Ishikawa (cell line): ENCODE measurements around the gene CIBAR2.

Experiments
- CEBPB ChIP-seq: IDR thresholded peaks from 2 replicates; pipeline ENCODE4 v1.6.1; 2012
- CREB1 ChIP-seq: IDR thresholded peaks from 2 replicates; pipeline ENCODE4 v1.6.1; 2012; ENCODE audit warnings: low read depth
- EGR1 ChIP-seq: IDR thresholded peaks from 2 replicates; pipeline ENCODE4 v1.6.1; 2012
- EP300 ChIP-seq: IDR thresholded peaks from 2 replicates; pipeline ENCODE4 v1.6.1; 2012; ENCODE audit warnings: borderline replicate concordance
- FOXM1 ChIP-seq: IDR thresholded peaks from 2 replicates; pipeline ENCODE4 v1.6.1; 2012; ENCODE audit warnings: low read depth, borderline replicate concordance
- NFIC ChIP-seq: IDR thresholded peaks from 2 replicates; pipeline ENCODE4 v1.6.1; 2012
- RAD21 ChIP-seq: IDR thresholded peaks from 2 replicates; pipeline ENCODE4 v1.6.1; 2012; ENCODE audit warnings: low read depth
- TAF1 ChIP-seq: IDR thresholded peaks from 2 replicates; pipeline ENCODE4 v1.6.1; 2012; ENCODE audit warnings: low read depth, mild to moderate bottlenecking
- TCF12 ChIP-seq: IDR thresholded peaks from 2 replicates; pipeline ENCODE4 v1.6.1; 2012; ENCODE audit warnings: low read depth
- TEAD4 ChIP-seq: IDR thresholded peaks from 2 replicates; pipeline ENCODE4 v1.6.1; 2012
- YY1 ChIP-seq: IDR thresholded peaks from 2 replicates; pipeline ENCODE4 v1.6.1; 2012; ENCODE audit warnings: low read depth
- ZBTB7A ChIP-seq: IDR thresholded peaks from 2 replicates; pipeline ENCODE4 v1.6.1; 2012; ENCODE audit warnings: low read depth
- TF ChIP-seq, protein P1 (sequence below): IDR thresholded peaks from 2 replicates; pipeline ENCODE4 v1.6.1; 2012
- TF ChIP-seq, protein P2 (sequence below): IDR thresholded peaks from 2 replicates; pipeline ENCODE4 v1.6.1; 2012; ENCODE audit warnings: low read depth, mild to moderate bottlenecking
- TF ChIP-seq, protein P3 (sequence below): IDR thresholded peaks from 2 replicates; pipeline ENCODE4 v1.6.1; 2012

The CIBAR2 gene

GRCh38 chr16:85087899-85088569 lies 24.2 kb downstream of the CIBAR2 start:
- TF ChIP-seq TEAD4, result no peak
- TF ChIP-seq, protein P1, sequence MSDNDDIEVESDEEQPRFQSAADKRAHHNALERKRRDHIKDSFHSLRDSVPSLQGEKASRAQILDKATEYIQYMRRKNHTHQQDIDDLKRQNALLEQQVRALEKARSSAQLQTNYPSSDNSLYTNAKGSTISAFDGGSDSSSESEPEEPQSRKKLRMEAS, result no peak
- no peak for TF ChIP-seq TCF12
- TF ChIP-seq EGR1, result no peak
- no peak for TF ChIP-seq CREB1
- TF ChIP-seq, protein P2, sequence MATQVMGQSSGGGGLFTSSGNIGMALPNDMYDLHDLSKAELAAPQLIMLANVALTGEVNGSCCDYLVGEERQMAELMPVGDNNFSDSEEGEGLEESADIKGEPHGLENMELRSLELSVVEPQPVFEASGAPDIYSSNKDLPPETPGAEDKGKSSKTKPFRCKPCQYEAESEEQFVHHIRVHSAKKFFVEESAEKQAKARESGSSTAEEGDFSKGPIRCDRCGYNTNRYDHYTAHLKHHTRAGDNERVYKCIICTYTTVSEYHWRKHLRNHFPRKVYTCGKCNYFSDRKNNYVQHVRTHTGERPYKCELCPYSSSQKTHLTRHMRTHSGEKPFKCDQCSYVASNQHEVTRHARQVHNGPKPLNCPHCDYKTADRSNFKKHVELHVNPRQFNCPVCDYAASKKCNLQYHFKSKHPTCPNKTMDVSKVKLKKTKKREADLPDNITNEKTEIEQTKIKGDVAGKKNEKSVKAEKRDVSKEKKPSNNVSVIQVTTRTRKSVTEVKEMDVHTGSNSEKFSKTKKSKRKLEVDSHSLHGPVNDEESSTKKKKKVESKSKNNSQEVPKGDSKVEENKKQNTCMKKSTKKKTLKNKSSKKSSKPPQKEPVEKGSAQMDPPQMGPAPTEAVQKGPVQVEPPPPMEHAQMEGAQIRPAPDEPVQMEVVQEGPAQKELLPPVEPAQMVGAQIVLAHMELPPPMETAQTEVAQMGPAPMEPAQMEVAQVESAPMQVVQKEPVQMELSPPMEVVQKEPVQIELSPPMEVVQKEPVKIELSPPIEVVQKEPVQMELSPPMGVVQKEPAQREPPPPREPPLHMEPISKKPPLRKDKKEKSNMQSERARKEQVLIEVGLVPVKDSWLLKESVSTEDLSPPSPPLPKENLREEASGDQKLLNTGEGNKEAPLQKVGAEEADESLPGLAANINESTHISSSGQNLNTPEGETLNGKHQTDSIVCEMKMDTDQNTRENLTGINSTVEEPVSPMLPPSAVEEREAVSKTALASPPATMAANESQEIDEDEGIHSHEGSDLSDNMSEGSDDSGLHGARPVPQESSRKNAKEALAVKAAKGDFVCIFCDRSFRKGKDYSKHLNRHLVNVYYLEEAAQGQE, result no peak
- TF ChIP-seq NFIC, result no peak
- TF ChIP-seq EP300, result no peak
- TF ChIP-seq FOXM1, result no peak
- TF ChIP-seq, protein P3, sequence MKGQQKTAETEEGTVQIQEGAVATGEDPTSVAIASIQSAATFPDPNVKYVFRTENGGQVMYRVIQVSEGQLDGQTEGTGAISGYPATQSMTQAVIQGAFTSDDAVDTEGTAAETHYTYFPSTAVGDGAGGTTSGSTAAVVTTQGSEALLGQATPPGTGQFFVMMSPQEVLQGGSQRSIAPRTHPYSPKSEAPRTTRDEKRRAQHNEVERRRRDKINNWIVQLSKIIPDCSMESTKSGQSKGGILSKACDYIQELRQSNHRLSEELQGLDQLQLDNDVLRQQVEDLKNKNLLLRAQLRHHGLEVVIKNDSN, result no peak
- no peak for TF ChIP-seq RAD21

GRCh38 chr16:85086347-85087291 lies 25.7 kb downstream of the CIBAR2 start:
- peak; percentile 68 for TF ChIP-seq RAD21
- TF ChIP-seq, protein P1, result no peak

DNA sequence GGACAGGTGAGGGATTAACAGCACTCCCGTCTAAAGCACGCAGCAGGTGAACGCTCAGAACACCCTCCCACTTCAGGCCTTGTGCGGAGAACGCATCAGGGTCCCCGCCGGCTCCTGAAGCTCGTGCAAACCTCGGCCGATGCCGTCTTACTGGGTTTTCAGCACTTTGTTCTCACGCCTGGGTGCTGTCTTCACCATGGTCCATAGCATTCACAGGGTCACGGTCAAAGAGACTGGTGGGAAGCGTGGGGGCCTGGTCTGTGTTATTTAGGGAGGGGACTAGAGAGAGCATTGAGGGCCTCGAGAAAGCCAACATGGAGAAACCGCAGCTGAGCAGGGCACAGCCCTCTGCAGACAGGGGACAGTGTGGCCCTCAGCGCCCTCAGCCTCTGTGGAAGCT lies 26.6 kb downstream of the CIBAR2 start:
- TF ChIP-seq, protein P3, result no peak
- TF ChIP-seq TAF1 (no peak), CEBPB (no peak), NFIC (no peak), YY1 (no peak), CREB1 (no peak), RAD21 (no peak)
- TF ChIP-seq, protein P1, result no peak

GRCh38 chr16:85084841-85085510 lies 27.3 kb downstream of the CIBAR2 start:
- TF ChIP-seq TAF1, result no peak
- no peak for TF ChIP-seq EGR1
- TF ChIP-seq CREB1, result no peak
- no peak for TF ChIP-seq FOXM1
- no peak for TF ChIP-seq RAD21
- no peak for TF ChIP-seq CEBPB
- TF ChIP-seq, protein P1, result no peak
- TF ChIP-seq, protein P3, result no peak
- no peak for TF ChIP-seq ZBTB7A
- no peak for TF ChIP-seq NFIC
- TF ChIP-seq, protein P2, result no peak
- no peak for TF ChIP-seq YY1
- TF ChIP-seq TCF12, result no peak
- no peak for TF ChIP-seq TEAD4
- TF ChIP-seq EP300, result no peak
